GM19351 (cell line): ENCODE data around the gene UTF1.
"Not testable (repeated sequence)": the region's sequence is repeated elsewhere in the genome, so short reads cannot be mapped to it uniquely, and the experiment has no call there.

Source experiments
- ATAC-seq: cut with Tn5 transposase; IDR thresholded peaks from one replicate; pipeline ENCODE4 v1.9.1; 2021; ENCODE audit warnings: mild to moderate bottlenecking, moderate library complexity; ENCODE audit not compliant: unreplicated experiment

The UTF1 gene

DNA sequence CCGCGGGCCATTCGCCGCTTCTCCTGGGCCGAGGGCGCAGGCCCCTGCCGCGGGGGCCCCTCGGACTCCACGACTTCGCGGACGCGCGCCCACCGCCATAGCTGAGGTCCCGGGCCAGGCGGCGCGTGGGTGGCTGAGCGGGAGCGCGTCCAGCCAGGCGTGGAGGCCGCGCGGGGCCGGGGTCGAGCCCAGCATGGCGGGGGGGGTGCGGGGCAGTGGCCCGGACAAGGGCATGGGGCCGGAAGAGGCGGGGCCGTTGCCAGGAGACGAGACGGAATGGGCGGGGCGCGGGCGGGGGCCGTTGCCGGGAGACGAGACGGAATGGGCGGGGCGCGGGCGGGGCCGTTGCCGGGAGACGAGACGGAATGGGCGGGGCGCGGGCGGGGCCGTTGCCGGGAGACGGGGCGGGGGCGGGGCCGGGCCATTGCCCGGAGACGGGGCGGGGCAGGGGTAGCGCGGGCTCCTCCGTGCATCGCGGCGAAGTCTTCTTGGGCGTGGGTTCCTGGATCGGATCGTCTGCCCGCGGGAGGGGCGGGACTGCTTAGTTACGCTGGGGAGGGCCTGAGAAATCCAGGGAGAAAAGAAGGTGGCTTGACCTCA, 31.8 kb downstream of the UTF1 start:
- ATAC-seq, result peak; percentile 52

DNA sequence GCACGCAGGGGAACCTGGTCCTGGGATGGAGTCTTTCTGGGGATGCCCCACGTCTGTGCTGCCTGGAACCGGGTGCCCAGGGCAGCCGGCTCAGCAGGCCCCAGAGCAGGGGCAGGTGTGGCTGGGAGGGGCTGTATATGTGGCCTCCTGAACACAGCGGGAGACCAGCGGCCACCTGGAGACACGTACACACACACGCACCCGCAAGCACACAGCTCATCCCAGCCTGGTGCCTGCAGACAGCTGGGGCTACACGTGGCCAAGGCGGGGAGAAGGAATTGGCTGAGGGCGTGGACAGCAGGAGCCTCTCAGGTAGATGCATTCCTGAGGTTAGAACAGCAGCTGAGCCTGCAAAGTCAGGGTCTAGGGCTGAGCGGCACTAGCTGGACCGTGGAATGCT, 32.7 kb downstream of the UTF1 start:
- ATAC-seq, result no peak

DNA sequence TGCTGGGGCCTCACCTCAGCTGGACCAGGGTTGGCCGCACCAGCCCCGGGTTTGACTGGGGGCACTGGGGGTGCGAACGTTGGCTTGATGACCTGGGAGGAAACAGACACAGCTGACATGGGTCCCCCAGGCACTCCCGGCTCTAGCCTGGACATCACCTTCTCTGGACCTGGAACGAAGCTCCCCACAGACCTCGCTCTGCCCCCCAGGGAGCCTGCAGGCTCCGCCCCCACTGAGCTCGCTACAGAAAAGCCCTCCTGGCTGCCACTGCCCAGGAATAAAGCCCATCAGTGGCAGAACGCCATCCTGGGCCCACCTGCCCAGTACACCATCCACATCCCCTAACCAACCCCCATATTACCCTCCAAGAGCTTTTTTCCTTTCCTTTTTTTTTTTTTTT, 33.7 kb downstream of the UTF1 start:
- no peak for ATAC-seq

DNA sequence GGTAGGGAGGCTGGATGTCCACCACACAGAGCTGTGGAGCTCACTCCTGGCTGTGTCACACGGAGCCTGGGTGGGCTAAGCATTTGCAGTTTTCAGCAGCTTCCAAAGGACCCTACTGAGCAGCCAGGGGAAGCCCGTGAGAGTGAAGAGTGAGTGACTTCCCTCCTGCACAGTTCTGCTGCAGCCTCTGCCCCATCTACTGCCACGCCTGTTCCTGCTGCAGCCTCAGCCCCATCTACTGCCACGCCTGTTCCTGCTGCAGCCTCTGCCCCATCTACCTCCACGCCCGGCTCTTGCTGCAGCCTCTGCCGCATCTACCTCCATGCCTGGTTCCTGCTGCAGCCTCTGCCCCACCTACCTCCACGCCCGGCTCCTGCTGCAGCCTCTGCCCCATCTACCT, 34.4 kb downstream of the UTF1 start:
- no peak for ATAC-seq

- ATAC-seq, result not testable (repeated sequence)
Observed at GRCh38 chr10:133265052-133265451, 35.0 kb downstream of the UTF1 start.

- no peak for ATAC-seq
Observed at GRCh38 chr10:133266056-133266795, 36.2 kb downstream of the UTF1 start.

DNA sequence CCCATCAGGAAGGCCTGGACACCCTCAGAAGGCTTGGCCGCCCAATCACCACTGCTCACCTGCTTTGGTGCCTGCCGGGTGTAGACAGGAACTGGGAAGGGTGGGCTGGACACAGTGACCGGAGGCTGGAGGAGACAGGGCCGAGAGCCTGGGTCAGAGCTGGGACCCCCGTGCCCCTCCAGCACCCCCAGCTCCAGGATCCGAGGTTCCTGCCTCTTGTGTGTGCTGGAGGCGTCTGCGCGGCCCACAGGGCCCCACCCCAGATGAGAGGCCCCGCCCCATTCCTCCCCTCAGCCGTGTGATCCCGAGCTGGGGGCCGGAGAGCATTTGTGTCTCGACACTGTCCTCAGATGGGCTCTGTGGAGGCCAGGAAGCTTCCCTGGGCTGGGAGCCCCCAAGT, 37.3 kb downstream of the UTF1 start:
- ATAC-seq, result no peak

- no peak for ATAC-seq
Observed at GRCh38 chr10:133267829-133268228, 37.8 kb downstream of the UTF1 start.

DNA sequence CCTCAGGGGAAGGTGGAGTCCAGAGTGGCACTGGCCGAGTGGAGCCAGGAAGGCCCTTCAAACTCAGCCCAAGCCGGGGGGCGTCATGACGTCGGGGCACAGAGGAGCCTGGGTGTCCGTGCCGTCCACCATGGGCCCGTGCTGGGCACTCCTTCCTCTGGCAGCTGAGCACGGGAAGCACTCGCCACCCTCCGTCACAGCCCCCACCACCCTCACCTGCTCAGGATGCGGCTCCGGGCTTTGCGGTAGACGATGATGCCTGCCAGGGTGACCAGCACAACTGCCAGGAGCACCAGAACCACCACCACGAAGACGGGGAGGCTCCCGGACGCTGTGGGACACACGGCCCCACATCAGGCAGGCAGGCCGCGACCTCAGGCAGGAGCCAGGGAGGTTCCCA, 38.5 kb downstream of the UTF1 start:
- ATAC-seq, result no peak

DNA sequence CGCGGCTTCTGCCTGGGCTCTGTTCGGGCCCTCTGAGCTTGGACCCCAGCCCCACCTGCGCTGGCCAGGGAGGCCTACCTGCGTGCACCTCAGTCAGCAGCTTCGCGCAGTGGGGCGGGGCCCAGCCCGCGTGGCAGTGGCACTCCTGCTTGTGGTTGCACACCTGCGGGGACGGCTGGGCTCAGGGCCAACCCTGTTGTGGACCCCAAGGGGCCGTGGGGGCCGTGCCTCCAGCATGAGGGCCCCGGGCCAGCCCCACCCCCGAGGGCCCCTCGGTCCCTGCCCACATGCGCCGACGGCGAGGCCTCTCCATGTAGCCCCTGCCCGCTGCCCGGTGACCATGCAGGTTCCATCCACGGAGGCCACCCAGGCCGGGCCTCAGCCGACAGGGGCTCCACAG, 39.4 kb downstream of the UTF1 start:
- ATAC-seq, result no peak

DNA sequence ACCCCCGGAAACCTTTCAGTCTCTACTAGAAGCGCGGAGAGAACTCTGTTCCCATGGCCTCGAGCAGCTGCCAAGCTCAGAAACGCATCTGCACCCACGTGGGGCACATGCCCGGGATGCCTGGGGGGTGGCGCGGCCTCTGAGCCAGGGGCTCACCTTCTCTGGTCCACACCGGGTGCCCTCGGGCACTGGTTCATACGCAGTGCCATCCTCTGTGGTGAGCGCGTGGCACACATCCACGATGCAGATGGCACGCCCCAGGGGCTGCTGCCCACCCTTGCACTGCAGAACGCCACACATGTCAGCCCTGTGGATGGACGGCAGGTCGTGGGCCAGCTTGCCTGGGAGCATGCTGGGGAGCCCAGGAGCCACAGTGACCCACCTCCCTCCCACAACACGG, 40.2 kb downstream of the UTF1 start:
- no peak for ATAC-seq

DNA sequence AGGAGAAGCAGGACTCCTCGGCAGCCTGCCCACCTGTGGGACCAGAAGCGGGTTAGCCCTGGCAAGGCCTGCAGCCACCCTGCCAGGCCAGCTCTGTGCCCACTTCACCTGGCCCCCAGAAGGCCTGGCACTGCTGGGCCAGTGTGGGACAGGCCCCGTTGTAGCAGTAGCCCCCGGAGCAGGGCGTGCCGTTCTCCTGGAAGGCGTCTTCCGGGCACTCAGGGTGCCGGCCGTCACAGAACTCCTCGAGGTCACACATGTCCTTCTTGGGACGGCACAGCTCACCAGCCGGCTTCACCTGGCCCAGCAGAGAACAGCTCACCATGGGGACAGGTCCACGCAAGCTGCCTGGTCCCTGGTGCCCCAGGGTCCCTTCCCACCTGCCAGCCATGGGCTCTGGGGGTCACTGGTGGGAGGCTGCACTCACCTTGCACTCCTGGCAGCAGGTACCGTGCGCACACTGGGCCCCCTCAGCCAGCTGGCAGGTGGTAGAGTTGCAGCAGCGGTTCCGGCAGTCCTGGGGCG, 40.8 kb downstream of the UTF1 start:
- ATAC-seq, result no peak

GRCh38 chr10:133271521-133272300, 41.7 kb downstream of the UTF1 start:
- no peak for ATAC-seq

GRCh38 chr10:133272301-133272963, 42.4 kb downstream of the UTF1 start:
- ATAC-seq, result no peak

- ATAC-seq, result no peak
Observed at GRCh38 chr10:133272964-133273420, 43.0 kb downstream of the UTF1 start.

DNA sequence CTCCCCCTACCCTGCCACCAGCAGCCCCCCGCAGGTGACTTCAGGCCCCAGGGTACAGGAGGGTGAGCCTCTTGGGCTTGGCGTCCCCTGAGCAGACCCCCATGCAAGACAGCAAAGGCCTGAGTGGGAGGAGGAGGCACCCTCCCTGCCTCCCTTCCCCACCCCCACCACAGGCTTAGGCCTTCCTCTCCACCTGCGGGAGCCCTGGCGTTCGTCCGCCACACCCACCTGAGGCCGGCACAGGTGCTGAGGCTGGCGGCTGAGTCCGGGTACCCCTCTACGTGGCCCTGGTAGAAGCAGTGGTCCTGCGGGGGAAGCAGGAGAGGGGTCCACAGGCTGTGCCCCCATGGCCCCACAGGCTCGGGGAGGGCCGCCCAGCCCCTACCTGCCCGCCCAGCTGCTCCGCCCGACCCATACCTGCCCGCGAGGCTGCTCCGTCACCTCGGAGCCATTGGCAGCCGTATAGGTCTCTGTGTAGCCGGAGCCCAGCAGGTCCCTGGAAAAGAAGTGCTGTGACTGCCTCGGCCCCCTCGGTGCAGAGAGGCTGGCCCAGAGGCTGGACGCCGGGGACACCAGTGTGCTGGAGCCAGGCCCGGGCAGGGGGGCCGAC, 43.6 kb downstream of the UTF1 start:
- ATAC-seq, result no peak

DNA sequence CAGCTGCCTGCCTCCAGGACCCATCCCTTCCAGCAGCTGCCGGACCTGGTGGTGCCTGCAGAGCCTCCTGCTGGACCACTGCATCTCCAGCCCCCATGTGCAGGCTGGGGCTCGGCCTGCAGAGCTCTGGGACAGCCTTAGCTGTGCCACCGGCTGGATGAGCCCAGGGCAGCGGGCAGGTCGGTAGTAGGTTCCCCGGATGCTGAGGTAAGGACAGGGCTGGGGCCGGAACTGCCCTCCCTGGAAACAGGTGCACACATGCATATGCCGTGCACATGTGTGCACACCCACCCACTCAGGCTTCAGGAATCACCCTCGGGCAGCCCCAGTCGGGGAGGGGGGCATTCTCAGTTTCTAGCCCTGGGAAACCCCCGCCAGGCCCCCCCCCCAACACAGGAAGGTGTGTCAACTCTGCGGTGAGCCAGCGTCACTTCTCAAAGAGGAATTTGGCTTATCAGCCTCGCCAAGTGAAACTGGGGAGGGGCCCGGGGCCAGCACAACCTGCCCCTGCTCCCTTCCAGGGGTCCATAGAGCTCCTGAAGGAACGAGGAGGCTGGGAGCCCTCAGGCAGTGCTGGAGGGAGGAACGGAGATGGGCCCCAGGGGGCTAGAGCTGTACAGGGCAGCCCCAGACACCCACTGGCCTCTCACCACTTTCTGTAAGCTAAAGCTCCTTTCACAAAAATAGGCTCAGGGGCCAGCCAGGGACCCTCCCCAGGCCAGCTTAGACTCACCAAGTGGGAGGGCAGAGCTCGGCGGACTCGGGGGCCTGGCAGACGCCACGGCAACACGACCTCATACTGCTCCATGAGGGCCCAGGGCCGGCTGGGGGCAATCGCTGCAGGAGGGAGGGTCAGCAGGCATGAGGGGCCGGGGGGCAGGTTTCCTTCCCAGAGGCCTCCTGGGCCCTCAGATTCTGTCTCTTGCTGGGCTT, 45.0 kb downstream of the UTF1 start:
- ATAC-seq, result peak; percentile 47

- peak; percentile 31 for ATAC-seq
Observed at GRCh38 chr10:133275684-133276092, 45.7 kb downstream of the UTF1 start.

- no peak for ATAC-seq
Observed at GRCh38 chr10:133276100-133276434, 46.0 kb downstream of the UTF1 start.
